SJCRH30 (cell line): ENCODE measurements around the gene CCDC89. TPM values are rescaled to one million over a fixed set of nuclear protein-coding genes. Genes with fewer than 3 reads are reported as not detected.
"Not testable (repeated sequence)": the region's sequence is repeated elsewhere in the genome, so short reads cannot be mapped to it uniquely, and the experiment has no call there.

Experiments used
- DNase-seq, 2 experiments: peaks; one replicate each; pipeline ENCODE4 v3.0.0-alpha.2; 2015 to 2020
- H3K27ac ChIP-seq: fragments of 250-450 bp; sonication (Bioruptor Pico); 2 replicates; pipeline ENCODE4 v1.5.1; 2020; ENCODE audit warnings: mild to moderate bottlenecking, moderate library complexity
- H3K27me3 ChIP-seq: fragments of 250-450 bp; sonication (Bioruptor Pico); 2 replicates; pipeline ENCODE4 v1.5.1; 2020; ENCODE audit warnings: mild to moderate bottlenecking, moderate library complexity
- H3K36me3 ChIP-seq: fragments of 250-450 bp; sonication (Bioruptor Pico); 2 replicates; pipeline ENCODE4 v1.5.1; 2020; ENCODE audit warnings: mild to moderate bottlenecking, moderate library complexity
- H3K4me1 ChIP-seq: fragments of 250-450 bp; sonication (Bioruptor Pico); 2 replicates; pipeline ENCODE4 v1.5.1; 2020; ENCODE audit warnings: mild to moderate bottlenecking, moderate library complexity
- H3K4me3 ChIP-seq: fragments of 250-450 bp; sonication (Bioruptor Pico); 2 replicates; pipeline ENCODE4 v1.5.1; 2020; ENCODE audit warnings: mild to moderate bottlenecking, moderate library complexity
- H3K9me3 ChIP-seq: fragments of 250-450 bp; sonication (Bioruptor Pico); replicated peaks from 2 replicates; pipeline ENCODE4 v1.5.1; 2020; ENCODE audit warnings: mild to moderate bottlenecking, moderate library complexity
- total RNA-seq: library from RNA; depleted of rRNA; stranded (reverse); fragments of >200 nt; shearing (Covaris generic); gene quantifications from 2 replicates; pipeline ENCODE4 v1.2.3, GENCODE V29; 2014

CCDC89 gene
- total RNA-seq, 1 experiment from 2014 or later = 4.4 TPM

- not testable (repeated sequence) for DNase-seq, H3K9me3 ChIP-seq, H3K27me3 ChIP-seq, H3K36me3 ChIP-seq, H3K4me3 ChIP-seq, H3K27ac ChIP-seq, H3K4me1 ChIP-seq
These were observed 14.9 kb downstream of the CCDC89 start for GRCh38 chr11:85670949-85671663.

- Histone ChIP-seq H3K36me3 (peaks cover 5% of the 10 kb centered on the region), H3K9me3 (0 out of 2 replicates have a peak, but pooled peaks cover 3% of the 10 kb centered on the region), H3K27ac (no peak overlapping the region), H3K27me3 (no peaks in the 10 kb centered on the region), H3K4me1 (no peaks in the 10 kb centered on the region; the same call in 1 of the 2 replicates), H3K4me3 (no peak overlapping the region)
- no peak for DNase-seq
These were observed 17.8 kb downstream of the CCDC89 start for GRCh38 chr11:85668157-85668556.

GRCh38 chr11:85666687-85667086 lies 19.3 kb downstream of the CCDC89 start:
- H3K27ac ChIP-seq = no peak overlapping the region
- no peak for DNase-seq
- H3K4me3 ChIP-seq = no peak overlapping the region
- no peaks in the 10 kb centered on the region for H3K9me3 ChIP-seq
- no peaks in the 10 kb centered on the region for H3K27me3 ChIP-seq
- H3K4me1 ChIP-seq = no peaks in the 10 kb centered on the region; the same call in 1 of the 2 replicates
- H3K36me3 ChIP-seq = peaks cover 18% of the 10 kb centered on the region

- Histone ChIP-seq H3K27me3 (no peaks in the 10 kb centered on the region), H3K4me1 (peaks cover 9% of the 10 kb centered on the region), H3K27ac (peak overlapping the region; percentile 97), H3K36me3 (peaks cover 27% of the 10 kb centered on the region), H3K9me3 (no peaks in the 10 kb centered on the region), H3K4me3 (peak overlapping the region; percentile 90)
- DNase-seq = no peak
These were observed 20.3 kb downstream of the CCDC89 start for GRCh38 chr11:85665733-85666132.

- Histone ChIP-seq H3K4me1 (peaks cover 18% of the 10 kb centered on the region), H3K4me3 (peak within 1 kb of the TSS; percentile 90), H3K27me3 (no peaks in the 10 kb centered on the region), H3K36me3 (peaks cover 36% of the 10 kb centered on the region), H3K9me3 (no peaks in the 10 kb centered on the region), H3K27ac (peak within 1 kb of the TSS; percentile 97)
- DNase-seq = peak; percentile 98 to 99
These were observed 21.1 kb downstream of the CCDC89 start, which contains the start of gene CREBZF for GRCh38 chr11:85664615-85665481. TSS of gene CREBZF (minus strand) at chr11:85665129. CDS start at chr11:85664875, 254 bp downstream.

GRCh38 chr11:85663753-85664614 lies 22.0 kb downstream of the CCDC89 start:
- DNase-seq = peak; percentile 79 to 83
- peak overlapping the region; percentile 90 for H3K4me3 ChIP-seq
- H3K36me3 ChIP-seq = peaks cover 45% of the 10 kb centered on the region
- no peaks in the 10 kb centered on the region for H3K27me3 ChIP-seq
- peak overlapping the region; percentile 97 for H3K27ac ChIP-seq
- H3K4me1 ChIP-seq = peaks cover 22% of the 10 kb centered on the region
- H3K9me3 ChIP-seq = no peaks in the 10 kb centered on the region

GRCh38 chr11:85663080-85663752 lies 22.8 kb downstream of the CCDC89 start:
- peak overlapping the region; percentile 97 for H3K27ac ChIP-seq
- H3K36me3 ChIP-seq = peaks cover 53% of the 10 kb centered on the region
- peak in 1 of 2 experiments; percentile 46 for DNase-seq
- H3K27me3 ChIP-seq = no peaks in the 10 kb centered on the region
- peak overlapping the region; percentile 90 for H3K4me3 ChIP-seq
- H3K9me3 ChIP-seq = no peaks in the 10 kb centered on the region
- peaks cover 22% of the 10 kb centered on the region for H3K4me1 ChIP-seq

- Histone ChIP-seq H3K27ac (peak overlapping the region; percentile 46), H3K27me3 (no peaks in the 10 kb centered on the region), H3K4me1 (peaks cover 22% of the 10 kb centered on the region), H3K4me3 (peak overlapping the region; percentile 90), H3K9me3 (no peaks in the 10 kb centered on the region), H3K36me3 (peaks cover 64% of the 10 kb centered on the region)
- peak in 1 of 2 experiments; percentile 48 for DNase-seq
These were observed 23.9 kb downstream of the CCDC89 start for GRCh38 chr11:85661972-85662664.

GRCh38 chr11:85658180-85658579 lies 27.8 kb downstream of the CCDC89 start:
- no peaks in the 10 kb centered on the region for H3K9me3 ChIP-seq
- H3K27me3 ChIP-seq = no peaks in the 10 kb centered on the region
- H3K36me3 ChIP-seq = peaks cover 90% of the 10 kb centered on the region
- H3K27ac ChIP-seq = no peak overlapping the region
- no peak overlapping the region for H3K4me3 ChIP-seq
- H3K4me1 ChIP-seq = peaks cover 22% of the 10 kb centered on the region
- DNase-seq = no peak

GRCh38 chr11:85656777-85657176 lies 29.2 kb downstream of the CCDC89 start:
- Histone ChIP-seq H3K36me3 (peaks cover 85% of the 10 kb centered on the region), H3K4me1 (peaks cover 22% of the 10 kb centered on the region), H3K27me3 (no peaks in the 10 kb centered on the region), H3K9me3 (no peaks in the 10 kb centered on the region), H3K27ac (no peak overlapping the region), H3K4me3 (no peak overlapping the region)
- no peak for DNase-seq

- not testable (repeated sequence) for H3K9me3 ChIP-seq, H3K27ac ChIP-seq
These were observed 31.7 kb downstream of the CCDC89 start for GRCh38 chr11:85654343-85654742.

GRCh38 chr11:85652786-85653447 lies 33.1 kb downstream of the CCDC89 start:
- H3K4me1 ChIP-seq = no peaks in the 10 kb centered on the region; the same call in 1 of the 2 replicates
- no peak for DNase-seq
- no peak overlapping the region for H3K4me3 ChIP-seq
- H3K27me3 ChIP-seq = no peaks in the 10 kb centered on the region
- H3K27ac ChIP-seq = no peak overlapping the region
- peaks cover 53% of the 10 kb centered on the region for H3K36me3 ChIP-seq
- no peaks in the 10 kb centered on the region for H3K9me3 ChIP-seq

More at GRCh38 chr11:85654343-85654742, 31.7 kb downstream of the CCDC89 start:
- H3K4me3 ChIP-seq, H3K27me3 ChIP-seq, H3K4me1 ChIP-seq, DNase-seq: not testable (repeated sequence)
- peaks cover 67% of the 10 kb centered on the region for H3K36me3 ChIP-seq

GRCh38 chr11:85651118-85651517 lies 34.9 kb downstream of the CCDC89 start:
- H3K4me1 ChIP-seq = no peaks in the 10 kb centered on the region; the same call in none of the 2 replicates
- H3K9me3 ChIP-seq = no peaks in the 10 kb centered on the region
- H3K4me3 ChIP-seq = no peak overlapping the region
- peaks cover 35% of the 10 kb centered on the region for H3K36me3 ChIP-seq
- no peak overlapping the region for H3K27ac ChIP-seq
- no peak for DNase-seq
- no peaks in the 10 kb centered on the region for H3K27me3 ChIP-seq
